Dermis blood vessel endothelial cell (primary cell): Measurements from ENCODE around the gene TTBK2. TPM values are rescaled to one million over a fixed set of nuclear protein-coding genes. Genes with fewer than 3 reads are reported as not detected.
A peak's percentile ranks its signal among the peaks of the same experiment; 100 is the strongest.

Experiments
- DNase-seq: peaks from one replicate; pipeline ENCODE4 v3.0.0; 2010
- total RNA-seq: library from RNA; depleted of rRNA; stranded (reverse); fragments of >200 nt; gene quantifications from 2 replicates; pipeline ENCODE4 v1.2.3, GENCODE V29; 2014

Gene TTBK2
- total RNA-seq, 1 donor from 2014 or later: 14.3 TPM

DNA sequence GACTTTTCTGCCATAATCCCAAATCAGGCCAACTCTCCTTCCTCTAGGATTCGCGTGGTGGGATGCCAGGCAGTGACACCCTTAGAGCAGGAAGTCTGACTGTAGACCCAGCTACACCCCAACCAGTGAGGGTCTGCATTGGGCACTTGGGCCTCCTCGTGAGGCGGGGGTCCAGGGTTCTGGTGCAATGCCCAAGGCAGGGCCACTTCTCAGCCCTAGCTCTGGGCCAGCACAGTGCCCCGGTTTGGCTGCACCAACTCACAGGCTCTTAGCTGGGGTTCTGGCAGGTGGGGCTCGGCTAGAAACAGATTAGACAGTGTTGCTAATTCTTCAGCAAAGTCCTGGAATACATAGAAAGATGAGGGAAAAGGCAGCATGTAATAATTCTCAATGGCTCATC is 196.3 kb downstream of the TTBK2 start:
- DNase-seq: no peak

DNA sequence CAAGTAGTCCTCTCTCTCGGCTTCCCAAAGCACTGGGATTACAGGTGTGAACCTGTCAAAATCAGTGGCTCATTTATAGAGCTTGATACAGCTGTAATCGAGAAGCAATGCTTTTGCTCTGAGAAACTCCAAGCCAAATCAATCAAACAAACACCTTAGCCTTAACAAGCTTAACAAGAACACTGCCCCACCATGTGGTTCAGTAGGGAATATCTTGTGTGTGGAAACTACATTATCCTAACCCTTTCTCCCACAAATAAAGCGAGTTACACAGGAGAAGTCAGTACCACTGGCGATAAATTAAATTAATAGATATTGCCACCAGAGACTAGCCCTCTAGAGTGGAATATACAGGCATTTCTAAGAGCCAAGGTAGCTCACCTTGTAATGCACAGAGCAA is 197.5 kb downstream of the TTBK2 start:
- peak; percentile 41 for DNase-seq

DNA sequence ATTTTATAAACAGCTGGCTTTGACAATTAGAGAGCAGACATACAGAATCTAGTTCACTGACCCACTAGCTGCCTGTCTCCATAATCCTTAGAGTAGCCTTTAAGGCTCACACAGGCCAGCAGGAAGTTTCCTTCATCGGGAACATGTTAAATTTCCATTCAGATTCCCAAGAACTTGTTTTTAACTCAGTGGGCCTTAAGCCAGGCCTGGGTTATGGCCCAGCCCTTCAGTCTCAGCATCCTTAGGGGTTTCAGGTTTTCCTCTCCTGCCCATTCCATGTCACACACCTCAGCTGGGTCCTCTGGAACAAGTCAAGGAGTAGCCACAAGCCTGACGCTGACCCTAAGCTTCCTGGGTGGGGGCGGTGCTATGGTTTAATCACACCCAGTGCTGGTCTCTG is 198.7 kb downstream of the TTBK2 start:
- DNase-seq: no peak

DNA sequence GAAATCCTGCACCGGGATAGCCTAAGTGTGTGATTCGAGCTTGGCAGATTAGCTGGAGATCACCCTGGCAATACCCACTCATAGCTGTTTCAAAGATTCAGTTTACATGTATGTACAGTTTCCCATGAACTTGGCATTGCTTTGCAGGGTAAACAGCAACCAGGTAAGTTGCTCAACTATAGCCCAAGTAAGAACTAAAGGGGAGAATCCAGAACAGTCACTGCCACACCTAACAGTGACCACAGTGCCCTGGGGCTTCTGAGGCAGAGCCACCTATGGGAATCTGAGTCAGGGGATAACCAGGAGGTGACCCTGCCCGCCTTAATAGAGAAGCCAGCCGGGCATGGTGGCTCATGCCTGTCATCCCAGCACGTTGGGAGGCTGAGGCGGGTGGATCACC is 199.6 kb downstream of the TTBK2 start:
- no peak for DNase-seq

DNA sequence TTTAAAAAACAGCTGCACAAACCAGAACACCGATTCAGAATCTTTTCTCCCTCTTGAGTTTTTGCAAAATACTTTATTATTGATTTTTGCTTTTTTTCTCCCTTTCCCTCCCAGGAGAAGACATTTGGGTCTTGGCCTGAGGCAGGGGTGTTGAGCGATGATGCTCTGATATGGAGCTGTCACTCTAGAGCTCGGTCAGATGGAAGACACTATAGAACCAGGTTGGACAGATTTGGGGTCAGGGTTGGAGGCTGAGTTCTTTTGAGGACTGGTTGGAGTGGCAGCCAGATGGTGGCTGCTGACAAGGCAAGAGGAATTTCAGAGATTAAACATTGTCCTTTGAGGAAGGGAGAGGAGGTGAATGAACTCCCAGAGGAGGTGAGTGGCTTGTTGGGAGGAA is 200.5 kb downstream of the TTBK2 start:
- DNase-seq: no peak

DNA sequence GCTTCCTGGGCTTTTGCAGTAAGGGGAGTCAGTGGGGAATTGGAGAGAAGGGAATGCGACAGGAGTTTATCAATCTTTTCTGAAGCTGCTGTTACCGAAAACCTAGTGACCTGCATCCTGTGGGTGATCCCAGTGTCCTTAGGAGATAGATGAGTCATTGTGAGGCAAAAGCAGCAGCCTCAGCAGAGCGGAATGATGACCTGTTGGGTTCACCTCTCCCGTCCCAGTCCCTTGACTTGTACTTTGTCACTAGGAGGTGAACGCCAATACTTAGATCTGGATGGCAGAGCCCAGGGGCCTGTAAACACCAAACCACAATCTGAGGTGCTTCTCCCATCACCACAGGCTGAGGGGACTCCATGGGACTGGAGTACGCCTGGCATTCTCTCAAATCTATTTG is 201.5 kb downstream of the TTBK2 start:
- DNase-seq: no peak

DNA sequence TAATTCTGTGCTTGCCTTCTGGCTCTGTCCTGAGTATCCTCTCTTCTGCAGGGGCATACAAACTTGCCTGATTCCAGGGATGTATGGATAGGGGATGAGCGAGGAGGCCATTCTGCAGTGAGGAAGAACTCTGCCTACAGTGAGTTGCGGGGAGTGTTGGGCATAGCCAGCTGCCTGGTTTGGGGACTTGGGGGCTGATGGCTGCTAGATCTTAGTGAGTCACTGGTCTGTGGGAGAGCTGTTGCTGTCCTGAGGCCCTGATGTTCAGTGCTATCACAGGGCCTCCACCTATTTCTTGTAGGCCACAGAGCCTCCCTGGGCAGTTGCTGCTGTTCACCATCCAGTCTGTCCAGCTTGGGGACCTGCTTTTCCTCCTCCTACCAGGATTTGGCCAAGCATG is 204.0 kb downstream of the TTBK2 start:
- DNase-seq: no peak

DNA sequence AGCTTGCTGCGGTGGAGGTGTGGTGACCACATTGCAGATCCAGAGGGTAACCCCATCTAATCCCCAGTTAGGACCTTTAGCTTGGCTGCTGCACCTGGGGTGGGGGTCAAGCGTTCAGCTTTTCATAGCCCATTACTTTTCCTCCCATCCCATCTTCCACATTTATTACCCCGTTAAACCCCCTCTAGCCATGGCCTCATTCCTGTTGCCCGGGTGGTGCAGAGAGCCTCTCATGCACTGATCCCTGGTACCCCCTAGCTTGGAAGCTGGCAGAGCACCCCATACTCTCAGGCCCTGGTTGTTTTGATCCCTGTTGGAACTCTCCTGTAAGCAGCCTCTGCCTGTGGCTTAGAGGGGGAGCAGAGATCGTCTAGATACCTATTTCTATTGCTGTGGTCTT is 204.5 kb downstream of the TTBK2 start:
- DNase-seq: no peak

DNA sequence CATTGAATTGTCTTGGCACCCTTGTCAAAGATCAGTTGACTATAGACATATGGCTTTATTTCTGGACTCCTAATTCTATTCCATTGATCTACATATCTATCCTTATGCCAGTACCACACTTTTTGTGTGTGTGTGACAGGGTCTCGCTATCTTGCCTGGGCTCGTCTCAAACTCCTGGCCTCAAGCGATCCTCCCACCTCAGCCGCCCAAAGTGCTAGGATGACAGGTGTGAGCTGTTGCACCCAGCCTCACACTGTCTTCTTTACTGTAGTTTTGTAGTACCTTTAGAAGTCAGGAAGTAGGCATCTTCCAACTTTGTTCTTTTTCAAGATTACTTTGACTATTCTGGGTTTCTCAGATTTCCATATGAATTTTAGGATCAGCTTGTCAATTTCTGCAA is 208.0 kb downstream of the TTBK2 start:
- no peak for DNase-seq

DNA sequence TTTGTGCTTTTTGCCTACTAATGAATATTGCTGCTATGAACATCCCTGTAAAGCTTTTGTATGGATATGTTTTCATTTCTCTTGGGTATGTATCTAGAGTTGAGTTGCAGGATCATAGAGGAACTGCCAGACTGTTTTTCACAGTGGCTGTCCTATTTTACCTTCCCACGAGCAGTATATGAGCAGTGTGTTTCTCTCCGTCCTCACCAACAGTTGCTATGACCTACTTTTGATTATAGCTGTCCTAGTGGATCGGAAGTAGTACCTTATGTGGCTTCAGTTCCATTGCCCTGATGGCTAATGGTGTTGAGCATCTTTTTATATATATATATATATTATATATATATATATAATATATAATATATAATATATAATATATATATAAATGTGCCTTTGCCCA is 208.8 kb downstream of the TTBK2 start:
- DNase-seq: no peak

DNA sequence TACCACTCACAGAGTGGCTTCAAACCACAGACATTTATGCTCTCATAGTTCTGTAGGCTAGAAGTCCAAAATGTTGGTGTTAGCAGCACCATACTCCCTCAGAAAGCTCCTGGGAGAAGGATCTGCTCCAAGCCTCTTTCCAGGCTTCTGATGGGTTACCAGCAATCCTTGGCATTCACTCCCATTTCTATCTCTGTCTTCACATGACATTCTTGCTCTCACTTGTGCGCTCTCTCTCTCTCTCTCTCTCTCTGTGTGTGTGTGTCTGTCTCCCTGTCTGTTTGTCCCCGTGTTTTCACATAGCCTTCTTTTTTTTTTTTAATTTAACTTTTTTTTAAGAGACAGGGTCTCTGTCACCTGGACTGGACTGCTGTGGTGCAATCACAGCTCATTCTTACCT is 209.9 kb downstream of the TTBK2 start:
- DNase-seq: no peak

DNA sequence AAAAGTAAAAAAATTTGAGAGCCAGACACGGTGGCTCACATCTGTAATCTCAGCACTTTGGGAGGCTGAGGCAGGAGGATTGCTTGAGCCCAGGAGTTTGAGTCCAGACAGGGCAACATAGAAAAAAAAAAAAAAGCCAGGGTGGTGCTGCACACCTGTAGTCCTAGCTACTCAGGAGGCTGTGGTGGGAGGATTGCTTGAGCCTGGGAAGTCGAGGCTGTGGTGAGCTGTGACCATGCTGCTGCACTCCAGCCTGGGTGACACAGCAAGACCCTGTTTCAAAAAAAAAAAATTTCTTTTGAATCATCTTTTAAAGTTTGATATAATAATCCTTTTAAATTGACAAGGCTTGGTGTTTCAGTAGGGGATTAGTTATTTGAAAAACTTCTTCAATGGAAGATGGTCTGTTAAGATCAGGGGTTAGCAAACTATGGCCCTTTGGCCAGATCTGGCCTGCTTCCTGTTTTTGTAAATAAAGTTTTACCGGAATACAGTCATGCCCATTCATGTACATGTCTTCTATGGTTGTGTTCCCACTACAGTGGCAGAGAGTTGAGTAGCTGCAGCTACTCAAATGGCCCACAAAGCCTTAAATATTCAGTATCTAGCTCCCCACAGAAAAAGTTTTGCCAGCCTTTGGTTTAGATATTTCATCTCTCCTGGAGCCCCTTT is 212.6 kb downstream of the TTBK2 start:
- peak; percentile 65 for DNase-seq

DNA sequence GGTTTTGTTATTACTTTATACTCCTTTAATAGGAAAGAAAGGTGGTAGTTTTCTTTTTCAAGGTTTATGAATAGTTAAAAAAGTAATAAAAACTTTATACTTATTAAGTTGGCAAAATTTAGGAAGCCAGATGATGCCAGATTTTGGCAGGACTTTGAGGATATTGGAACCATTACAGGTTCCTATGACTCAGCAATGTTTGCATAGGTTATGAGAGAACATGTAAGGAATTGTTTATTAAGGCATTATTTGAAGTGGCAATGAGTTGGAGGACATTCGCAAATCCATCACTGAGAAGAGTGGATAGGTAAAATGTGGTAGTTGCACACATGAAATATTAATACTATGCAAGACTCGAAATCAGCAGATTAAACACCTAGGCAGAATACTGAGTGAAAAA is 213.5 kb downstream of the TTBK2 start:
- peak; percentile 56 for DNase-seq

DNA sequence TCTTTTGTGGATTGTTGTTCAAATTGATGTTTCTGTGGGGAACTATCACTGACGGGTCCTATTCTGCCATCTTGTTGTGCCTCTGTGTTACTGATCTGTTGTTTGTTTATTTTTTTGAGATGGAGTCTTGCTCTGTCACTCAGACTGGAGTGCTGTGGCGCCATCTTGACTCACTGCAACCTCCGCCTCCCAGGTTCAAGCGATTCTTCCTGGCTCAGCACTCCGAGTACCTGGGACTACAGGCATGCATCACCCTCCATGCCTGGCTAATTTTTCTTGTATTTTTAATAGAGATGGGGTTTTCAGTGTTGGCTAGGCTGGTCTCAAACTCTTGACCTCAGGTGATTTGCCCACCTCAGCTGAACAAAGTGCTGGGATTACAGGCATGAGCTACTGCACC is 215.2 kb downstream of the TTBK2 start:
- DNase-seq: no peak

DNA sequence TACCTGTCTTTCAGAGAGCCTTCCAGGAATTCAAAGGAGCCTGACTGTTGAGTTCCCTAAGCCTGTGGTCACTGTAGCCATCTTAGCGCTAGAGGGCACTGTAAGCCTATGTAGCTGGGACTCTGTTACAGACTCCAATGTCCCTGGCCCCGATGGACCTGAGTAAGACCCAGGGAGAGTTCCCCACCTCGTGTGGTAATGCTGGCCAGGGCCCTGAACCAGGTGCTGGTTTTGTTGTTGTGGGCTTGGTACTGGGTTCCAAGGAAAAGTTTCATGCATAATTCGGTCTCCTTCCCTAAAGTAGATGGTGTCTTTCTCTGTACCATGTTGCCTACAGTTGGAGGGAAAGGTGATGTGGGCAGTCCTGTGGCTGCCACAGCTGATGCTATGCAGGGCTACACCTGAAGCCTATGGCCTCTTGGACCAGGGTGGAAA is 216.1 kb downstream of the TTBK2 start:
- peak; percentile 89 for DNase-seq

DNA sequence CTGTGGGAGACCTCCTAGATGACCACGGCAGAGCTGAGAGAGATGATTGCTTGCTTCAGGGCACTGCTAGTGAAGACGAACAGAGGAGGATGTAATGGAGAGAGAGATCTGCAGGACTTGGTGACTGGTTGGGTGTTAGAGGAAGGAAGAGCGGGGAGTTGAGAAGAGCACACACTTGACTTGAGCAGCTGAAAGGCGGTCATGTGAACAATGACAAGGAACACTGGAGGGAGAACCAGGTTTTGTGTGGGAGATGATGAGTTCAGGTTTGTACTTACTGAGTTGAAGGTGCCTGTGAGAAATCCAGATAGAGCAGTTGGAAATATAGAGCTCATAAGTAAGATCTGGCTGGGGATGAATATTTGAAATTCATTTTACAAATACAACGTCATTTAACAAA is 224.0 kb downstream of the TTBK2 start:
- DNase-seq: no peak

DNA sequence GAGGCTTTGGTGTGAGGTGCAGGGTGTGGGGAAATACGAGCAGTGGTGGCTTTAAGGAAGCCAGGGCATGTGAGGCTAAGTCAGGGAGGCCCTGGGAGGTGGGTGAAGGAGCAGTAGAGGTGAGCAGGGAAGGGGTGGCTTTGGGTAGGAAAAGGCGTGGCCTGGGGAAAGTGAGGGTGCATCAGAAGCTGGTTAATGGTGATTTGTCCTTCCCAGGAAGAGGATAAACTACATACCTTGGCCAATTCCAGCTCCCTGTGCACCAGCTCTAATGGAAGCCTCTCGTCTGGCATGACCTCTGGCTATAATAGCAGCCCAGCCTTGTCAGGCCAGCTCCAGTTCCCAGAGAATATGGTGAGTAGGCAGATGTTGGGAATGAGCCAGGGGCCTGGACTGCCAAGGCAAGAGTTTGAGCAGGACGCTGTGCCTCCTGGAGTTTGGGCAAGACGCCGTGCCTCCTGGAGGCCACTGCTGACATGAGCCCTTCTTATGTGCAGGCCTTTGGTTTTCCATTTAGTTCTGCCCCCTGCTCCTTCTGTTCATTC is 225.0 kb downstream of the TTBK2 start:
- DNase-seq: no peak

DNA sequence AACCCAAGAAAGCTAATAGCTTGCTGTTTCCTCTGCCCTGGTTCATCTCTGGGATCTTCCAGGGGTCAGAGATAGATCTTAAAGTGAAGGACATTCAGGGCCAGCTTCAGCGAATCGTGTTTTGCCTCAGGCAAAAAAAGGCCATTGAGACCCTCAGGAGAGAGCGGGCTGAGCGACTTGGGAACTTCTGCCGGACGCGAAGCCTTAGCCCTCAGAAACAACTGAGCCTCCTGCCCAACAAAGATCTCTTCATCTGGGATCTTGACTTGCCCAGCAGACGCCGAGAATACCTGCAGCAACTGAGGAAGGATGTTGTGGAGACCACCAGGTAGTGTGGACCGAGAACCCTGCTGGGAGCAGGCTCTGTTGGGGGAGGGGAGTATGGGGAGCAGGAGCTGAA is 226.2 kb downstream of the TTBK2 start:
- DNase-seq: no peak

DNA sequence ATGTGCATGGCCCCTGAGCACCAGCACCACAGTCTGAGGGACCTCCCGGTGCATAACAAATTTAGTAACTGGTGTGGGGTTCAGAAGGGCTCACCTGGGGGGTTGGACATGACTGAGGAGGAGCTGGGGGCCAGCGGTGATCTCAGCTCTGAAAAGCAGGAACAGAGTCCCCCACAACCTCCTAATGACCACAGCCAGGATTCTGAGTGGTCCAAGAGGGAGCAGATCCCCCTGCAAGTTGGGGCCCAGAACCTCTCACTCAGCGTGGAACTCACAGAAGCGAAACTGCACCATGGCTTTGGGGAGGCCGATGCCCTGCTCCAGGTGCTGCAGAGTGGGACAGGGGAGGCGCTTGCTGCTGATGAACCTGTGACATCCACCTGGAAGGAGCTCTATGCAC is 226.6 kb downstream of the TTBK2 start:
- DNase-seq: no peak

DNA sequence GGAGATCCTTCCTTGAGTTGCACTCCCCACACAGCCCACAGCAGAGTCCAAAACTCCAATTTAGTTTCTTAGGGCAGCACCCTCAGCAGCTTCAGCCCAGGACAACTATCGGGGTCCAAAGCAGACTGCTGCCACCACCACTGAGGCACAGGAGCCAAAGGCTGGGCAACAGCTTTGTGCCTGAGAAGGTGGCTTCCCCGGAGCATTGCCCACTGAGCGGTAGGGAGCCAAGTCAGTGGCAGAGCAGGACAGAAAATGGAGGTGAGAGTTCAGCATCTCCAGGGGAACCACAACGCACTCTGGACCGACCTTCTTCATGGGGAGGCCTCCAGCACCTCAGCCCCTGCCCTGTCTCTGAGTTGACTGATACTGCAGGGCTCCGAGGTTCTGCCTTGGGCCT is 227.1 kb downstream of the TTBK2 start:
- no peak for DNase-seq

DNA sequence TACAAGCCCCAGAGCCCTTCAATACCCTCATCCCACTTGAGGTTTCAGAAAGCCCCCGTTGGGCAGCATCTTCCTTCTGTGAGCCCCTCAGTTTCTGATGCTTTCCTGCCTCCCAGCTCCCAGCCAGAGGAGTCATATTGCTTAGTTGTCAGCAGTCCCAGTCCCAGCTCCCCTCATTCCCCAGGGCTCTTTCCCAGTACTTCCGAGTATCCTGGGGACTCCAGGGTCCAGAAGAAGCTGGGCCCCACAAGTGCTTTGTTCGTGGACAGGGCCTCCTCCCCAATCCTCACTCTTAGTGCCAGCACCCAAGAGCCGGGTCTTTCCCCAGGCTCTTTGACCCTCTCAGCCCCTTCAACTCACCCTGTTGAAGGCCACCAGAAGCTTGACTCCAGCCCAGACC is 227.6 kb downstream of the TTBK2 start:
- no peak for DNase-seq

DNA sequence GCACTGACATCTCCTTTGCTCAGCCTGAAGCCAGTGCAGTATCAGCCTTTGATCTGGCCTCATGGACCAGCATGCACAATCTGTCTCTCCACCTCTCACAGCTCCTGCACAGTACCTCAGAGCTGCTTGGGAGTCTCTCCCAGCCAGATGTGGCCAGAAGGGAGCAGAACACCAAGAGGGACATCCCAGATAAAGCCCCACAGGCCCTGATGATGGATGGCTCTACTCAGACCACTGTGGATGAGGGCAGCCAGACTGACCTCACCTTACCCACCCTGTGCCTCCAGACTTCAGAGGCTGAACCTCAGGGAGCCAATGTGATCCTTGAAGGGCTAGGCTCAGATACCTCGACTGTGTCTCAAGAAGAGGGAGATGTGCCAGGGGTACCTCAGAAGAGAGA is 228.0 kb downstream of the TTBK2 start:
- DNase-seq: no peak

DNA sequence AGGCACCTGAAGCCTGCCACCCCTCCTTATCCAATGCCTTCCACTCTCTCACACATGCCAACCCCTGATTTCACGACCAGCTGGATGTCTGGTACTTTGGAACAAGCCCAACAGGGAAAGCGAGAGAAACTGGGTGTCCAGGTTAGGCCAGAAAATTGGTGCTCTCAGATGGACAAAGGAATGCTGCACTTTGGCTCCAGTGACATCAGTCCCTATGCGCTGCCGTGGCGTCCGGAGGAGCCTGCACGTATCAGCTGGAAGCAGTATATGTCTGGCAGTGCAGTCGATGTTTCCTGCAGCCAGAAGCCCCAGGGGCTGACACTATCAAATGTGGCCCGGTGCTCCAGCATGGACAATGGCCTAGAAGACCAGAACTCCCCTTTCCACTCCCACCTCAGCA is 228.8 kb downstream of the TTBK2 start:
- DNase-seq: no peak

DNA sequence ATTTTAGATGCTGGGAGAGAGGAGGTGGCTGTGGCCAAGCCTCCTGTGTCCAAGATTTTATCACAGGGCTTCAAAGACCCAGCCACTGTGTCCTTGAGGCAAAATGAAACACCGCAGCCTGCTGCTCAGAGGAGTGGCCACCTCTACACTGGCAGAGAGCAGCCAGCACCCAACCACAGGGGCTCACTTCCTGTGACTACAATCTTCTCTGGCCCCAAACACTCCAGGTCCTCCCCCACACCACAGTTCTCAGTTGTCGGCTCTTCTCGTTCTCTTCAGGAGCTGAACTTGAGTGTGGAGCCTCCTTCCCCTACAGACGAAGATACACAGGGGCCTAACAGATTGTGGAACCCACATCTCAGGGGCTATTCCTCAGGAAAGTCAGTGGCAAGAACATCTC is 229.3 kb downstream of the TTBK2 start:
- no peak for DNase-seq
